Adipose tissue (tissue), 3 donors: ENCODE data around the gene IQSEC3. TPM values are rescaled to one million over a fixed set of nuclear protein-coding genes. Genes with fewer than 3 reads are reported as not detected.

Source experiments
- polyA plus RNA-seq, 3 donors: library from polyadenylated mRNA; stranded (reverse); fragments of 200-250 nt; gene quantifications; one replicate each; pipeline ENCODE4 v1.2.3, GENCODE V29; 2013
- donor health status: healthy with polysubstance abuse.
- donor health status: Bipolar disorder and iron deficiency.
- donor health status: healthy.

The IQSEC3 gene
- polyA plus RNA-seq, 3 donors, result 0.61 to 5.2 (median 5.2) TPM

Other genes starting within 250 kb of the IQSEC3 start
- 1 to 10 TPM in 1 of 3 donors, under 1 TPM in 2; 0.16 to 1.0 (median 0.34) TPM for gene SLC6A12, start 147.4 kb downstream of the IQSEC3 start, polyA plus RNA-seq
- gene SLC6A13, start 196.1 kb downstream of the IQSEC3 start, polyA plus RNA-seq, result under 1 TPM; 0.03 to 0.34 (median 0.06) TPM